Measurements from ENCODE around the gene ZFYVE27.

Gene ZFYVE27

GRCh38 chr10:97717627-97718026 is 19.3 kb upstream of the ZFYVE27 start:
- Histone ChIP-seq H3K27ac (ENCODE audit: insufficient read depth, low read depth, low read length, poor library complexity, severe bottlenecking) (peak overlapping the region; percentile 87), H3K27me3 (ENCODE audit: control insufficient read depth, insufficient read depth, low read length, poor library complexity, severe bottlenecking) (no peaks in the 10 kb centered on the region), H3K4me3 (ENCODE audit: insufficient read depth, low read depth, low read length) (no peak overlapping the region), H3K4me1 (ENCODE audit: control insufficient read depth, insufficient read depth, low read length) (peaks cover 35% of the 10 kb centered on the region), H3K9me3 (ENCODE audit: control insufficient read depth, low read length) (no peaks in the 10 kb centered on the region), H3K36me3 (ENCODE audit: control insufficient read depth, insufficient read depth, low read length) (no peaks in the 10 kb centered on the region)
- 93 to 96% methylated on average over 7 of the region's 7 CpGs for WGBS, 2 experiments

- Histone ChIP-seq H3K27me3 (ENCODE audit: control insufficient read depth, insufficient read depth, low read length, poor library complexity, severe bottlenecking) (no peaks in the 10 kb centered on the region), H3K4me1 (ENCODE audit: control insufficient read depth, insufficient read depth, low read length) (peaks cover 31% of the 10 kb centered on the region), H3K4me3 (ENCODE audit: insufficient read depth, low read depth, low read length) (no peak overlapping the region), H3K27ac (ENCODE audit: insufficient read depth, low read depth, low read length, poor library complexity, severe bottlenecking) (peak overlapping the region; percentile 87), H3K9me3 (ENCODE audit: control insufficient read depth, low read length) (no peaks in the 10 kb centered on the region), H3K36me3 (ENCODE audit: control insufficient read depth, insufficient read depth, low read length) (no peaks in the 10 kb centered on the region)
- 74 to 78% methylated on average over 6 of the region's 6 CpGs for WGBS, 2 experiments
Measured at GRCh38 chr10:97718178-97718577, 18.8 kb upstream of the ZFYVE27 start.

- 70 to 76% methylated on average over 7 to 8 of the region's 8 CpGs for WGBS, 2 experiments
- Histone ChIP-seq H3K36me3 (ENCODE audit: control insufficient read depth, insufficient read depth, low read length) (no peaks in the 10 kb centered on the region), H3K27ac (ENCODE audit: insufficient read depth, low read depth, low read length, poor library complexity, severe bottlenecking) (peak overlapping the region; percentile 87)
Measured at GRCh38 chr10:97718659-97719142, 18.2 kb upstream of the ZFYVE27 start.

GRCh38 chr10:97719602-97720001 is 17.3 kb upstream of the ZFYVE27 start:
- no peak overlapping the region for H3K4me3 ChIP-seq (ENCODE audit: insufficient read depth, low read depth, low read length)
- H3K9me3 ChIP-seq (ENCODE audit: control insufficient read depth, low read length) = no peaks in the 10 kb centered on the region
- WGBS, 2 experiments = 84 to 93% methylated on average over 2 of the region's 2 CpGs

More at GRCh38 chr10:97718659-97719142, 18.2 kb upstream of the ZFYVE27 start:
- Histone ChIP-seq H3K4me1 (ENCODE audit: control insufficient read depth, insufficient read depth, low read length) (peaks cover 31% of the 10 kb centered on the region), H3K27me3 (ENCODE audit: control insufficient read depth, insufficient read depth, low read length, poor library complexity, severe bottlenecking) (no peaks in the 10 kb centered on the region), H3K4me3 (ENCODE audit: insufficient read depth, low read depth, low read length) (no peak overlapping the region), H3K9me3 (ENCODE audit: control insufficient read depth, low read length) (no peaks in the 10 kb centered on the region)

GRCh38 chr10:97721871-97722780 is 14.8 kb upstream of the ZFYVE27 start:
- Histone ChIP-seq H3K9me3 (ENCODE audit: control insufficient read depth, low read length) (no peaks in the 10 kb centered on the region), H3K27me3 (ENCODE audit: control insufficient read depth, insufficient read depth, low read length, poor library complexity, severe bottlenecking) (no peaks in the 10 kb centered on the region), H3K27ac (ENCODE audit: insufficient read depth, low read depth, low read length, poor library complexity, severe bottlenecking) (no peak overlapping the region), H3K4me3 (ENCODE audit: insufficient read depth, low read depth, low read length) (no peak overlapping the region), H3K36me3 (ENCODE audit: control insufficient read depth, insufficient read depth, low read length) (no peaks in the 10 kb centered on the region), H3K4me1 (ENCODE audit: control insufficient read depth, insufficient read depth, low read length) (peaks cover 15% of the 10 kb centered on the region)
- WGBS, 2 experiments = 83 to 85% methylated on average over 12 of the region's 12 CpGs

More at GRCh38 chr10:97719602-97720001, 17.3 kb upstream of the ZFYVE27 start:
- Histone ChIP-seq H3K27me3 (ENCODE audit: control insufficient read depth, insufficient read depth, low read length, poor library complexity, severe bottlenecking) (no peaks in the 10 kb centered on the region), H3K36me3 (ENCODE audit: control insufficient read depth, insufficient read depth, low read length) (no peaks in the 10 kb centered on the region), H3K27ac (ENCODE audit: insufficient read depth, low read depth, low read length, poor library complexity, severe bottlenecking) (no peak overlapping the region), H3K4me1 (ENCODE audit: control insufficient read depth, insufficient read depth, low read length) (peaks cover 31% of the 10 kb centered on the region)

- Histone ChIP-seq H3K4me3 (ENCODE audit: insufficient read depth, low read depth, low read length) (no peak overlapping the region), H3K27me3 (ENCODE audit: control insufficient read depth, insufficient read depth, low read length, poor library complexity, severe bottlenecking) (no peaks in the 10 kb centered on the region), H3K27ac (ENCODE audit: insufficient read depth, low read depth, low read length, poor library complexity, severe bottlenecking) (no peak overlapping the region), H3K36me3 (ENCODE audit: control insufficient read depth, insufficient read depth, low read length) (no peaks in the 10 kb centered on the region), H3K9me3 (ENCODE audit: control insufficient read depth, low read length) (no peaks in the 10 kb centered on the region), H3K4me1 (ENCODE audit: control insufficient read depth, insufficient read depth, low read length) (peaks cover 10% of the 10 kb centered on the region)
- 87% methylated on average over 3 of the region's 3 CpGs for WGBS, 2 experiments
Measured at GRCh38 chr10:97723001-97723400, 13.9 kb upstream of the ZFYVE27 start.

- H3K9me3 ChIP-seq (ENCODE audit: control insufficient read depth, low read length) = no peaks in the 10 kb centered on the region
- WGBS, 2 experiments = 81 to 83% methylated on average over 5 of the region's 5 CpGs
- H3K27ac ChIP-seq (ENCODE audit: insufficient read depth, low read depth, low read length, poor library complexity, severe bottlenecking) = no peak overlapping the region
- no peak overlapping the region for H3K4me3 ChIP-seq (ENCODE audit: insufficient read depth, low read depth, low read length)
- no peaks in the 10 kb centered on the region for H3K36me3 ChIP-seq (ENCODE audit: control insufficient read depth, insufficient read depth, low read length)
- no peaks in the 10 kb centered on the region for H3K4me1 ChIP-seq (ENCODE audit: control insufficient read depth, insufficient read depth, low read length)
- no peaks in the 10 kb centered on the region for H3K27me3 ChIP-seq (ENCODE audit: control insufficient read depth, insufficient read depth, low read length, poor library complexity, severe bottlenecking)
Measured at GRCh38 chr10:97724341-97724941, 12.5 kb upstream of the ZFYVE27 start.

GRCh38 chr10:97726636-97727178 is 10.2 kb upstream of the ZFYVE27 start:
- H3K9me3 ChIP-seq (ENCODE audit: control insufficient read depth, low read length) = no peaks in the 10 kb centered on the region
- no peaks in the 10 kb centered on the region for H3K27me3 ChIP-seq (ENCODE audit: control insufficient read depth, insufficient read depth, low read length, poor library complexity, severe bottlenecking)
- no peak overlapping the region for H3K4me3 ChIP-seq (ENCODE audit: insufficient read depth, low read depth, low read length)
- 37 to 39% methylated on average over 8 of the region's 8 CpGs for WGBS, 2 experiments
- no peaks in the 10 kb centered on the region for H3K36me3 ChIP-seq (ENCODE audit: control insufficient read depth, insufficient read depth, low read length)
- no peak overlapping the region for H3K27ac ChIP-seq (ENCODE audit: insufficient read depth, low read depth, low read length, poor library complexity, severe bottlenecking)
- no peaks in the 10 kb centered on the region for H3K4me1 ChIP-seq (ENCODE audit: control insufficient read depth, insufficient read depth, low read length)

GRCh38 chr10:97729014-97729413 is 7.9 kb upstream of the ZFYVE27 start:
- no peaks in the 10 kb centered on the region for H3K4me1 ChIP-seq (ENCODE audit: control insufficient read depth, insufficient read depth, low read length)
- H3K36me3 ChIP-seq (ENCODE audit: control insufficient read depth, insufficient read depth, low read length) = no peaks in the 10 kb centered on the region
- WGBS, 2 experiments = 87 to 92% methylated on average over 5 of the region's 5 CpGs
- H3K9me3 ChIP-seq (ENCODE audit: control insufficient read depth, low read length) = no peaks in the 10 kb centered on the region
- no peak overlapping the region for H3K4me3 ChIP-seq (ENCODE audit: insufficient read depth, low read depth, low read length)
- H3K27ac ChIP-seq (ENCODE audit: insufficient read depth, low read depth, low read length, poor library complexity, severe bottlenecking) = no peak overlapping the region
- H3K27me3 ChIP-seq (ENCODE audit: control insufficient read depth, insufficient read depth, low read length, poor library complexity, severe bottlenecking) = peaks cover under 1% of the 10 kb centered on the region

All from ectodermal cell (in vitro differentiated cells).